Caco-2 (cell line): ENCODE data around the gene GNGT2. TPM values are rescaled to one million over a fixed set of nuclear protein-coding genes. Genes with fewer than 3 reads are reported as not detected.
A peak's percentile ranks its signal among the peaks of the same experiment; 100 is the strongest.

Source experiments
- BruUV-seq: library from RNA; stranded (reverse); fragments of 400-500 nt; replicated peaks from 2 replicates; lab custom pipeline; 2021; lab: Mats Ljungman, UMichigan
- CTCF ChIA-PET: fragments of 300-600 bp; sonication (Branson Sonifier 250); formaldehyde crosslinking; loops from one replicate; lab custom pipeline; 2022; ENCODE audit warnings: antibody characterized with exemption; lab: Charles Lee
- POLR2A ChIA-PET: fragments of 300-600 bp; sonication (Branson Sonifier 250); formaldehyde crosslinking; loops from one replicate; lab custom pipeline; 2022; ENCODE audit warnings: antibody characterized with exemption; lab: Charles Lee
- DNase-seq, 2 experiments: peaks; one replicate each; pipeline versions ENCODE4 v3.0.0 to v3.0.0-alpha.2; 2020 to 2022
- H3K27me3 ChIP-seq: replicated peaks from 2 replicates; pipeline ENCODE4 v1.6.0; 2011; ENCODE audit warnings: low read length; ENCODE audit not compliant: control insufficient read depth, insufficient read depth
- H3K36me3 ChIP-seq: 2 replicates; pipeline ENCODE4 v1.5.1; 2011; ENCODE audit warnings: low read length; ENCODE audit not compliant: control insufficient read depth, insufficient read depth
- H3K4me1 ChIP-seq: fragments of 250-450 bp; sonication (Bioruptor Pico); 2 replicates; pipeline ENCODE4 v1.5.1; 2020; ENCODE audit warnings: mild to moderate bottlenecking
- H3K4me3 ChIP-seq: 2 replicates; pipeline ENCODE4 v1.5.1; 2011; ENCODE audit warnings: low read depth, mild to moderate bottlenecking, control low read depth, low read length
- H3K9me3 ChIP-seq: fragments of 250-450 bp; sonication (Bioruptor Pico); 2 replicates; pipeline ENCODE4 v1.5.1; 2020; ENCODE audit warnings: mild to moderate bottlenecking, moderate library complexity
- H3K27ac Mint-ChIP-seq: one replicate; pipeline ENCODE4 v1.8.0; 2022; ENCODE audit warnings: mixed read lengths; ENCODE audit not compliant: unreplicated experiment
- H3K27me3 Mint-ChIP-seq: one replicate; pipeline ENCODE4 v1.8.0; 2022; ENCODE audit warnings: mixed read lengths; ENCODE audit not compliant: insufficient read depth, unreplicated experiment
- H3K36me3 Mint-ChIP-seq: one replicate; pipeline ENCODE4 v1.8.0; 2022; ENCODE audit warnings: mild to moderate bottlenecking, mixed read lengths; ENCODE audit not compliant: insufficient read depth, unreplicated experiment
- H3K4me1 Mint-ChIP-seq: one replicate; pipeline ENCODE4 v1.8.0; 2022; ENCODE audit warnings: low read depth, mixed read lengths; ENCODE audit not compliant: unreplicated experiment
- H3K4me3 Mint-ChIP-seq: one replicate; pipeline ENCODE4 v1.8.0; 2022; ENCODE audit warnings: mild to moderate bottlenecking, moderate library complexity, mixed read lengths; ENCODE audit not compliant: unreplicated experiment
- H3K9me3 Mint-ChIP-seq: one replicate; pipeline ENCODE4 v1.8.0; 2022; ENCODE audit warnings: mixed read lengths; ENCODE audit not compliant: unreplicated experiment
- CTCF ChIP-seq, 2 experiments: fragments of 200-600 bp in 1 of 2; IDR thresholded peaks; 1 replicate in 1 of 2; 2 replicates in 1 of 2; pipeline versions ENCODE4 v1.5.1 to v1.8.0; 2011 to 2022; ENCODE audit warnings: antibody characterized with exemption in 1 of 2, control low read depth in 1 of 2, inconsistent platforms in 1 of 2, low read depth in 1 of 2, low read length in 1 of 2, mild to moderate bottlenecking in 1 of 2, moderate library complexity in 1 of 2; ENCODE audit not compliant: insufficient read depth in 1 of 2, severe bottlenecking in 1 of 2, unreplicated experiment in 1 of 2
- intact Hi-C: fragments of 100-400 bp; cut with micrococcal nuclease; formaldehyde crosslinking; loops from one replicate; pipeline ENCODE4 v1.10.0; 2022; ENCODE audit not compliant: unreplicated experiment
- total RNA-seq: library from RNA; stranded (reverse); gene quantifications from 2 replicates; pipeline ENCODE4 v1.2.3, GENCODE V29; 2022

Gene GNGT2
- total RNA-seq, 1 experiment from 2014 or later = not detected

- Histone ChIP-seq H3K4me1 (peaks cover 9% of the 10 kb centered on the region), H3K4me3 (no peak overlapping the region), H3K9me3 (no peaks in the 10 kb centered on the region), H3K27me3 (no peaks in the 10 kb centered on the region), H3K36me3 (no peaks in the 10 kb centered on the region)
- peak overlapping the region; percentile 73 for H3K4me3 Mint-ChIP-seq
- POLR2A ChIA-PET = interaction anchor here (1.1 kb wide), 1 partner anchor 250 kb away, joined by 4 read pairs; the partner anchor contains the start of gene SNF8
- TF ChIP-seq CTCF (IDR thresholded peaks at IDR 0.05; ENCODE audit: insufficient read depth in 1 of 2, low read depth in 1 of 2, low read length in 1 of 2, severe bottlenecking in 1 of 2, unreplicated experiment in 1 of 2) = no peak
- H3K9me3 Mint-ChIP-seq = no peaks in the 10 kb centered on the region
- BruUV-seq = no TSS peak
- CTCF ChIA-PET = interaction anchor here (1.5 kb wide), 1 partner anchor 30 kb away, joined by 6 read pairs; no protein-coding TSS in a partner anchor
- H3K27ac Mint-ChIP-seq = no peak overlapping the region
- intact Hi-C loops = loop anchor here (5.0 to 10.0 kb wide), 4 partner anchors 62 to 302 kb away; partner anchors contain the start of genes ATP5MC1 and B4GALNT2
- peaks cover 14% of the 10 kb centered on the region for H3K4me1 Mint-ChIP-seq
- H3K36me3 Mint-ChIP-seq = peaks cover 18% of the 10 kb centered on the region
- no peaks in the 10 kb centered on the region for H3K27me3 Mint-ChIP-seq
- peak in 1 of 2 experiments; percentile 15 for DNase-seq
Observed at GRCh38 chr17:49194297-49194607, 16.1 kb downstream of the GNGT2 start.

- Mint-ChIP-seq H3K27me3 (no peaks in the 10 kb centered on the region), H3K4me3 (peak overlapping the region; percentile 73), H3K36me3 (peaks cover 18% of the 10 kb centered on the region), H3K9me3 (no peaks in the 10 kb centered on the region), H3K4me1 (peaks cover 14% of the 10 kb centered on the region), H3K27ac (peak overlapping the region; percentile 95)
- H3K9me3 ChIP-seq = no peaks in the 10 kb centered on the region
- no TSS peak for BruUV-seq
- ChIA-PET CTCF (interaction anchor here (0.6 to 1.5 kb wide), 2 partner anchors 31 to 35 kb away, joined by 6 read pairs; no protein-coding TSS in a partner anchor), POLR2A (interaction anchor here (1.1 kb wide), 1 partner anchor 249 kb away, joined by 4 read pairs; the partner anchor contains the start of gene SNF8)
- H3K36me3 ChIP-seq = no peaks in the 10 kb centered on the region
- H3K27me3 ChIP-seq = no peaks in the 10 kb centered on the region
- no peak for TF ChIP-seq CTCF (IDR thresholded peaks at IDR 0.05; ENCODE audit: insufficient read depth in 1 of 2, low read depth in 1 of 2, low read length in 1 of 2, severe bottlenecking in 1 of 2, unreplicated experiment in 1 of 2)
- peak overlapping the region; percentile 72 for H3K4me3 ChIP-seq
- intact Hi-C loops = loop anchor here (2.0 to 10.0 kb wide), 5 partner anchors 61 to 301 kb away; partner anchors contain the start of genes ATP5MC1, B4GALNT2 and IGF2BP1
- DNase-seq = peak; percentile 71 to 79
- H3K4me1 ChIP-seq = peaks cover 9% of the 10 kb centered on the region
Observed at GRCh38 chr17:49193513-49194296, 16.7 kb downstream of the GNGT2 start.
